OCI-LY7 (cell line): Measurements from ENCODE around the gene NAALADL2.

Source experiments
- CTCF ChIP-seq: fragments of 200-600 bp; sonication (generic); conservative IDR thresholded peaks from 2 replicates; pipeline ENCODE4 v1.5.1; 2014; ENCODE audit warnings: mild to moderate bottlenecking, antibody characterized with exemption, low read length, moderate library complexity, mixed read lengths
- EZH2phosphoT487 ChIP-seq: fragments of 200-600 bp; sonication (generic); IDR thresholded peaks from 2 replicates; pipeline ENCODE4 v1.6.1; 2018; ENCODE audit warnings: low read depth, borderline replicate concordance, mild to moderate bottlenecking, mixed run types, antibody characterized with exemption, low read length, moderate library complexity, mixed read lengths

GRCh38 chr3:175105066-175105465 is 245.9 kb downstream of the NAALADL2 start:
- no peak for TF ChIP-seq CTCF
- no peak for TF ChIP-seq EZH2phosphoT487
